Trophoblast cell (in vitro differentiated cells and primary cell): ENCODE results near the gene CINP.

ENCODE experiments used
- DNase-seq, 2 donors: peaks; one replicate each; pipeline ENCODE4 v3.0.0-alpha.2; 2016
- H2AFZ ChIP-seq: 2 replicates; pipeline ENCODE4 v1.6.1; 2013; ENCODE audit warnings: low read length, moderate library complexity, mild to moderate bottlenecking; ENCODE audit not compliant: insufficient read depth, poor library complexity
- H2AK5ac ChIP-seq: 2 replicates; pipeline ENCODE4 v1.6.1; 2013; ENCODE audit warnings: mild to moderate bottlenecking, low read length
- H2BK120ac ChIP-seq: 2 replicates; pipeline ENCODE4 v1.6.1; 2013; ENCODE audit warnings: low read length, mild to moderate bottlenecking, moderate library complexity; ENCODE audit not compliant: insufficient read depth, poor library complexity
- H2BK12ac ChIP-seq: 2 replicates; pipeline ENCODE4 v1.6.1; 2013; ENCODE audit warnings: mild to moderate bottlenecking, low read length, moderate library complexity
- H2BK5ac ChIP-seq: 2 replicates; pipeline ENCODE4 v1.6.1; 2013; ENCODE audit warnings: low read length, low read depth, moderate library complexity, mild to moderate bottlenecking; ENCODE audit not compliant: poor library complexity
- H3K14ac ChIP-seq: 2 replicates; pipeline ENCODE4 v1.6.1; 2013; ENCODE audit warnings: mild to moderate bottlenecking, low read length
- H3K18ac ChIP-seq: 2 replicates; pipeline ENCODE4 v1.6.1; 2013; ENCODE audit warnings: mild to moderate bottlenecking, low read length
- H3K23ac ChIP-seq: 2 replicates; pipeline ENCODE4 v1.6.1; 2013; ENCODE audit warnings: low read length
- H3K27ac ChIP-seq: 2 replicates; pipeline ENCODE4 v1.5.1; 2013; ENCODE audit warnings: low read depth, mild to moderate bottlenecking, inconsistent platforms, low read length, moderate library complexity
- H3K27me3 ChIP-seq: 2 replicates; pipeline ENCODE4 v1.6.1; 2013; ENCODE audit warnings: inconsistent platforms, mild to moderate bottlenecking, low read length, moderate library complexity; ENCODE audit not compliant: insufficient read depth
- H3K36me3 ChIP-seq, 2 experiments: 1 replicate in 1 of 2; 2 replicates in 1 of 2; pipeline ENCODE4 v1.6.1; 2013; ENCODE audit warnings: low read length in 2 of 2, mild to moderate bottlenecking in 2 of 2, moderate library complexity in 1 of 2; ENCODE audit not compliant: insufficient read depth in 2 of 2, control insufficient read depth in 1 of 2
- H3K4ac ChIP-seq: 2 replicates; pipeline ENCODE4 v1.6.1; 2013; ENCODE audit warnings: low read depth, mild to moderate bottlenecking, low read length, moderate library complexity
- H3K4me1 ChIP-seq, 2 experiments: 1 replicate in 1 of 2; 2 replicates in 1 of 2; pipeline ENCODE4 v1.6.1; 2013; ENCODE audit warnings: low read length in 2 of 2, mild to moderate bottlenecking in 2 of 2, moderate library complexity in 1 of 2; ENCODE audit not compliant: insufficient read depth in 2 of 2, control insufficient read depth in 1 of 2
- H3K4me2 ChIP-seq: 2 replicates; pipeline ENCODE4 v1.6.1; 2013; ENCODE audit warnings: inconsistent platforms, mild to moderate bottlenecking, low read length, moderate library complexity
- H3K4me3 ChIP-seq: 2 replicates; pipeline ENCODE4 v1.5.1; 2013; ENCODE audit warnings: mild to moderate bottlenecking, low read depth, low read length, inconsistent platforms
- H3K79me1 ChIP-seq: one replicate; pipeline ENCODE4 v1.6.1; 2013; ENCODE audit warnings: low read length
- H3K79me2 ChIP-seq: 2 replicates; pipeline ENCODE4 v1.6.1; 2013; ENCODE audit warnings: low read length, mild to moderate bottlenecking; ENCODE audit not compliant: control insufficient read depth, insufficient read depth, poor library complexity
- H3K9ac ChIP-seq: 2 replicates; pipeline ENCODE4 v1.6.1; 2013; ENCODE audit warnings: mild to moderate bottlenecking, low read length
- H3K9me3 ChIP-seq: 2 replicates; pipeline ENCODE4 v1.6.1; 2013; ENCODE audit warnings: low read depth, mild to moderate bottlenecking, control low read depth, inconsistent platforms, low read length; ENCODE audit not compliant: insufficient read depth
- H4K12ac ChIP-seq: 2 replicates; pipeline ENCODE4 v1.6.1; 2013; ENCODE audit warnings: low read depth, mild to moderate bottlenecking, low read length, moderate library complexity
- H4K8ac ChIP-seq: 2 replicates; pipeline ENCODE4 v1.6.1; 2013; ENCODE audit warnings: low read depth, mild to moderate bottlenecking, low read length, moderate library complexity
- H4K91ac ChIP-seq: one replicate; pipeline ENCODE4 v1.6.1; 2013; ENCODE audit warnings: low read depth, mild to moderate bottlenecking, low read length, moderate library complexity
- WGBS: extraction: QIAGEN DNeasy Blood & Tissue Kit; methylation state at CpG from one replicate; pipeline ENCODE4 v1.1.7; 2013; ENCODE audit warnings: missing lambda C conversion rate; ENCODE audit not compliant: insufficient read length, insufficient coverage; ENCODE audit errors: extremely low coverage; 5-methylcytosine and 5-hydroxymethylcytosine counted together

The CINP gene

DNA sequence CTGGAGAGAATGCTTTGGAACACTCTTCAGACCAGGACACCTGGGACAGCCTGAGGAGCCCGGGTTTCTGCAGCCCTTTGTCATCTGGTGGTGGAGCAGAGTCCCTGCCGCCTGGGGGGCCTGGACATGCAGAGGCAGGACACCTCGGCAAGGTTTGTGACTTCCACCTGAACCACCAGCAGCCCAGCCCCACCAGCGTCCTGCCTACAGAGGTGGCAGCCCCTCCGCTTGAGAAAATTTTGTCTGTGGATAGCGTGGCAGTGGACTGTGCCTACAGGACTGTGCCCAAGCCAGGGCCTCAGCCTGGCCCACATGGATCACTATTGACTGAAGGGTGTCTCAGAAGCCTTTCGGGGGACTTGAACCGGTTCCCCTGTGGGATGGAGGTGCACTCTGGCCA, 21.1 kb downstream of the CINP start:
- Histone ChIP-seq H3K23ac (no peak overlapping the region), H3K36me3 (peaks cover 42 to 45% of the 10 kb centered on the region in 2 experiments), H3K4me3 (no peak overlapping the region), H2BK5ac (no peak overlapping the region), H3K4me1 (no peaks in the 10 kb centered on the region), H3K27ac (no peak overlapping the region), H3K27me3 (no peaks in the 10 kb centered on the region), H3K18ac (no peak overlapping the region), H4K12ac (no peak overlapping the region), H4K91ac (no peak overlapping the region), H2AFZ (no peak overlapping the region), H2BK12ac (no peak overlapping the region), H3K79me2 (no peaks in the 10 kb centered on the region), H4K8ac (no peak overlapping the region), H3K9ac (no peak overlapping the region), H3K79me1 (no peaks in the 10 kb centered on the region), H2BK120ac (no peak overlapping the region), H2AK5ac (no peak overlapping the region), H3K4ac (no peak overlapping the region), H3K9me3 (no peaks in the 10 kb centered on the region), H3K14ac (no peak overlapping the region), H3K4me2 (no peak overlapping the region)
- WGBS = no CpG with 5 or more reads among the region's 8 CpGs
- no peak for DNase-seq

DNA sequence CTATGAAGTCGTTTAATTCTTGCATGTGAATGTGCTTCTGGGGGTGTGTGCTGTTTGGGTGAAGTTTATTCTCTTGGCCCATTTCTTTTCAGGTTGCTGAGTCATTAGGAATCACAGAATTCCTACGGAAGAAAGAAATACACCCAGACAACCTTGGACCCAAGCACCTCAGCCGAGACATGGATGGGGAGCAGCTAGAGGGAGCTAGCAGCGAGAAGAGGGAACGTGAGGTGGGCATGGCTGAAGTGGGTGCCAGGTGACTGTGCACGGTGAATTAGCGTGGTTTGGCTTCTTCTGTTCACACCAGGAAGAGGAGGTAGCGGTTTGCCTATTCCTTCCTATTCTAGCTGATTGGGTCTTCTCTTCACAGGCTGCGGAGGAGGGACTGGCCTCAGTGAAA, 24.0 kb downstream of the CINP start:
- no peak overlapping the region for H3K4ac ChIP-seq
- H3K27ac ChIP-seq = no peak overlapping the region
- H2BK5ac ChIP-seq = no peak overlapping the region
- no peaks in the 10 kb centered on the region for H3K79me2 ChIP-seq
- no peak overlapping the region for H3K4me2 ChIP-seq
- H3K14ac ChIP-seq = no peak overlapping the region
- H3K4me1 ChIP-seq = no peaks in the 10 kb centered on the region
- no peak overlapping the region for H2BK120ac ChIP-seq
- H3K4me3 ChIP-seq = no peak overlapping the region
- no peak overlapping the region for H4K12ac ChIP-seq
- H3K9ac ChIP-seq = no peak overlapping the region
- no peak overlapping the region for H2AK5ac ChIP-seq
- peaks cover 37 to 39% of the 10 kb centered on the region in 2 experiments for H3K36me3 ChIP-seq
- H2AFZ ChIP-seq = no peak overlapping the region
- no peak overlapping the region for H4K8ac ChIP-seq
- no peaks in the 10 kb centered on the region for H3K27me3 ChIP-seq
- no peak overlapping the region for H4K91ac ChIP-seq
- H3K23ac ChIP-seq = no peak overlapping the region
- H2BK12ac ChIP-seq = no peak overlapping the region
- H3K9me3 ChIP-seq = no peaks in the 10 kb centered on the region
- no peak for DNase-seq
- no peaks in the 10 kb centered on the region for H3K79me1 ChIP-seq
- no CpG with 5 or more reads among the region's 9 CpGs for WGBS
- no peak overlapping the region for H3K18ac ChIP-seq

DNA sequence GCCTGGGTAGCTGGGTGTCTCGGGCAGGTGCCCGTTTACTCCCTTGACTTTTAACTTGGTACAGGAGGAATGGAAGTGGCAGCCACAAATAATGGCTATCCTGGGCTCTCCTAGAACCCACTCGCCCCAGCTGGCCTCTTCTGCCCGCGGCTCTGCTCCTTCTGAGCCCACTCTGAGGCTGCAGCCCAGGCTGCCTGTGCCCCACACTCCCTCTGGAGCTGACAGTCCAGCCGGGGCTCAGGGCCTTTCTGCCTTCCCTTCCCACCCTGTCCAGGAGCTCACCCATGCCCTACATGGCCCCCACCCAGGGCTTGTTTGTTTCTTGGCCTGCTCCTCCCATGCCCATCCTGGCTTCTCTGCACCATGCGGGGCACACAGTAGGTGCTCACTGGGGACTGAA, 27.5 kb downstream of the CINP start:
- H3K27me3 ChIP-seq = no peaks in the 10 kb centered on the region
- H3K9ac ChIP-seq = no peak overlapping the region
- no peak overlapping the region for H4K12ac ChIP-seq
- no peak overlapping the region for H3K27ac ChIP-seq
- H3K4me1 ChIP-seq = no peaks in the 10 kb centered on the region
- H3K14ac ChIP-seq = no peak overlapping the region
- H2BK5ac ChIP-seq = no peak overlapping the region
- H3K9me3 ChIP-seq = no peaks in the 10 kb centered on the region
- no peaks in the 10 kb centered on the region for H3K79me1 ChIP-seq
- peaks cover 30 to 38% of the 10 kb centered on the region in 2 experiments for H3K36me3 ChIP-seq
- no peak overlapping the region for H3K4me2 ChIP-seq
- no peak for DNase-seq
- H3K4ac ChIP-seq = no peak overlapping the region
- no peak overlapping the region for H3K4me3 ChIP-seq
- no peak overlapping the region for H2AFZ ChIP-seq
- no peak overlapping the region for H2BK120ac ChIP-seq
- H4K8ac ChIP-seq = no peak overlapping the region
- no peaks in the 10 kb centered on the region for H3K79me2 ChIP-seq
- H2BK12ac ChIP-seq = no peak overlapping the region
- no peak overlapping the region for H3K18ac ChIP-seq
- H2AK5ac ChIP-seq = no peak overlapping the region
- no peak overlapping the region for H3K23ac ChIP-seq
- WGBS = no CpG with 5 or more reads among the region's 7 CpGs
- no peak overlapping the region for H4K91ac ChIP-seq

DNA sequence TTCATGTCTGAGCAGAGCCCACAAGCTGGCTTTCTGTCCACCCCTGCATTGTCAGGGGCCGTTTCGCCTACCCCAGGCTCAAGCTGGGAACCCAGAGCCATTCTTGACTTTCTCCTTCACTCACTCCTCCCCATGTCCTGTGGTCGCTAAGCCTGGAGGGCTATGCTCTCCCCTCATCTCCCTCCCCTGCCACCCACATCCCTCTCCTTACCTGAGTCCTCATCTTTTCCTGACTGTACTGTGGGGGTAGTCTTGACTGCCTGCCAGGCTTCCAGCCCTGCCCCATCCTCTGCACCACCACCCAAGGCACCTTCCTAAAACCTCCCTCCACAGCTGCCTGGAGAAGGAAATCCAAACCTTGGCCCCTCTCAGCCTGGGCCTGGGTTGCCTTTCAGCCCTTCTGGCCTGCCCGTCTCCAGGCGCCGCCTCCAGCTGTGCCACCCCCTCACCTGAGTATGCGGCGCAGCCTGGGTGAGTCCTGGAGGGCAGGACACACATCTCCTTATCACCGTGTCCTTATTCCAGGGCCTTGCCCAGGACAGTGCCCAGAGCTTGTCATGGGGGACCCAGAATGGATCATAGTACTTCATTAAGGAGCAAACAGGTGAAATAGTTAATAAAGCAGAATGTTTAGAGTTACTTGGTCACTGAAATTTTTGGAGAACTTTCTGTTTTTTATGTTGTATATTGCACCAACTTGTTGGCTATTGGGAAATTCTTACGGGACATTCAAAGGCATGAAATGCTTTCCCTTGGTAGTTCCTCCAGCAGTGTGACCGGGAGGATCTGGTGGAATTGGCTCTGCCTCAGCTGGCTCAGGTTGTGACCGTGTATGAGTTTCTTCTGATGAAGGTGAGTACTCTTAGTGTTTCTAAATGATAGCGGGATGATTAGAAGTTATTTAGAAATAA, 28.6 kb downstream of the CINP start:
- no peaks in the 10 kb centered on the region for H3K4me1 ChIP-seq
- no peak overlapping the region for H2BK12ac ChIP-seq
- H2BK120ac ChIP-seq = no peak overlapping the region
- no peak overlapping the region for H2BK5ac ChIP-seq
- no peak overlapping the region for H3K4ac ChIP-seq
- H2AFZ ChIP-seq = no peak overlapping the region
- H3K79me1 ChIP-seq = no peaks in the 10 kb centered on the region
- H4K12ac ChIP-seq = peak overlapping the region; percentile 50
- no CpG with 5 or more reads among the region's 13 CpGs for WGBS
- H2AK5ac ChIP-seq = peak overlapping the region; percentile 59
- H3K79me2 ChIP-seq = no peaks in the 10 kb centered on the region
- no peak overlapping the region for H3K9ac ChIP-seq
- H3K4me2 ChIP-seq = no peak overlapping the region
- H3K36me3 ChIP-seq = peaks cover 29 to 37% of the 10 kb centered on the region in 2 experiments
- DNase-seq = no peak
- no peak overlapping the region for H3K18ac ChIP-seq
- H3K4me3 ChIP-seq = no peak overlapping the region
- H3K27me3 ChIP-seq = no peaks in the 10 kb centered on the region
- no peak overlapping the region for H4K8ac ChIP-seq
- H3K23ac ChIP-seq = no peak overlapping the region
- H3K27ac ChIP-seq = no peak overlapping the region
- H3K14ac ChIP-seq = no peak overlapping the region
- no peak overlapping the region for H4K91ac ChIP-seq
- no peaks in the 10 kb centered on the region for H3K9me3 ChIP-seq
